ENCODE data around the gene KCNK3.
"Not testable (repeated sequence)": the region's sequence is repeated elsewhere in the genome, so short reads cannot be mapped to it uniquely, and the experiment has no call there.

Gene KCNK3

DNA sequence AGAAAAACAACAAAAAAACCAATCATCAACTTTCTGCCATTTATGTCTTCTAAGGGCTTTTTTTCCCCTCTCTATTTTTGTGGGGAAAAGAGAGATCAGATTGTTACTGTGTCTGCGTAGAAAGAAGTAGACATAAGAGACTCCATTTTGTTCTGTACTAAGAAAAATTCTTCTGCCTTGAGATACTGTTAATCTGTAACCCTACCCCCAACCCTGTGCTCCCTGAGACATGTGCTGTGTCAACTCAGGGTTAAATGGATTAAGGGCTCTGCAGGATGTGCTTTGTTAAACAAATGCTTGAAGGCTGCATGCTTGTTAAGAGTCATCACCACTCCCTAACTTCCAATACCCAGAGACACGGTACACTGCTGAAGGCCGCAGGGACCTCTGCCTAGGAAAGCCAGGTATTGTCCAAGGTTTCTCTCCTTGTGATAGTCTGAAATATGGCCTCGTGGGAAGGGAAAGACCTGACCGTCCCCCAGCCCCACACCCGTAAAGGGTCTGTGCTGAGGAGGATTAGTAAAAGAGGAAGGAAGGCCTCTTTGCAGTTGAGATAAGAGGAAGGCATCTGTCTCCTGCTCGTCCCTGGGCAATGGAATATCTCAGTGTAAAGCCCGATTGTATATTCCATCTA lies 57.4 kb downstream of the KCNK3 start:
- not testable (repeated sequence) for DNase-seq (ENCODE audit: low read depth); H3K36me3 ChIP-seq (ENCODE audit: control insufficient read depth, insufficient read depth, low read length, severe bottlenecking); H3K27me3 ChIP-seq (replicated peaks; ENCODE audit: control insufficient read depth, insufficient read depth, low read length); H3K4me3 ChIP-seq (ENCODE audit: low read length); H3K9ac ChIP-seq (ENCODE audit: low read length); H3K9me3 ChIP-seq (ENCODE audit: control insufficient read depth, low read length)
- H3K4me1 ChIP-seq (ENCODE audit: control insufficient read depth, insufficient read depth, low read length): peaks cover 11% of the 10 kb centered on the region

DNA sequence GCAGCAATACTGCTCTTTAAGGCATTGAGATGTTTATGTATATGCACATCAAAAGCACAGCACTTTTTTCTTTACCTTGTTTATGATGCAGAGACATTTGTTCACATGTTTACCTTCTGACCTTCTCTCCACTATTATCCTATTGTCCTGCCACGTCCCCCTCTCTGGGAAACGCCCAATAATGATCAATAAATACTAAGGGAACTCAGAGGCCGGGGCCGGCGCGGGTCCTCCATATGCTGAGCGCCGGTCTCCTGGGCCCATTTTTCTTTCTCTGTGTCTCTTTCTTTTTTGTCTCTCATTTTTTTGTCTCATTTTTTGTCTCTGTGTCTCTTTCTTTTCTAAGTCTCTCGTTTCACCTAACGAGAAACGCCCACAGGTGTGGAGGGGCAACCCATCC lies 57.9 kb downstream of the KCNK3 start:
- not testable (repeated sequence) for H3K9ac ChIP-seq (ENCODE audit: low read length); H3K36me3 ChIP-seq (ENCODE audit: control insufficient read depth, insufficient read depth, low read length, severe bottlenecking); DNase-seq (ENCODE audit: low read depth); H3K4me3 ChIP-seq (ENCODE audit: low read length); H3K9me3 ChIP-seq (ENCODE audit: control insufficient read depth, low read length); H3K27me3 ChIP-seq (replicated peaks; ENCODE audit: control insufficient read depth, insufficient read depth, low read length)
- H3K4me1 ChIP-seq (ENCODE audit: control insufficient read depth, insufficient read depth, low read length): peaks cover 11% of the 10 kb centered on the region

DNA sequence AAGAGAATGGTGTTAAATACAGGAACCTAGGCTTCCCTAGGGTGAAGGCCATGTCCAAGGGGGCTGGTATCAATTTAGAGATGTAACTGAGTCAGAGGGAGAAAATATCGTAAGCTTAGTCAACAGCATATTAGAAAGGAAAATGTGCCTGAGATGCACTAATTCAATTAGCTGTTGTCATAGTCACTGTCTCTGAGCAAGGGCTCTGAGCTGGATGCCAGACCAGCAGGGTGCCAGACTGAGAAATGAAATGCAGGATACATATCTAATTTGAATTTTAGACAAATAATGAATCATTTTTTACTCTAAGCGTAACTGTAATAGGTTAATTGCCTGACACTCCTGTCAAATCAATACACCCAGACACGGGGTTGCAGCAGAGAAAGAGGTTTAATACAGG lies 60.1 kb downstream of the KCNK3 start:
- no peaks in the 10 kb centered on the region for H3K9me3 ChIP-seq (ENCODE audit: control insufficient read depth, low read length)
- no peaks in the 10 kb centered on the region for H3K36me3 ChIP-seq (ENCODE audit: control insufficient read depth, insufficient read depth, low read length, severe bottlenecking)
- peaks cover 16% of the 10 kb centered on the region for H3K4me1 ChIP-seq (ENCODE audit: control insufficient read depth, insufficient read depth, low read length)
- no peak overlapping the region for H3K4me3 ChIP-seq (ENCODE audit: low read length)
- H3K27me3 ChIP-seq (replicated peaks; ENCODE audit: control insufficient read depth, insufficient read depth, low read length): no peaks in the 10 kb centered on the region
- no peak overlapping the region for H3K9ac ChIP-seq (ENCODE audit: low read length)
- no peak for DNase-seq (ENCODE audit: low read depth)

DNA sequence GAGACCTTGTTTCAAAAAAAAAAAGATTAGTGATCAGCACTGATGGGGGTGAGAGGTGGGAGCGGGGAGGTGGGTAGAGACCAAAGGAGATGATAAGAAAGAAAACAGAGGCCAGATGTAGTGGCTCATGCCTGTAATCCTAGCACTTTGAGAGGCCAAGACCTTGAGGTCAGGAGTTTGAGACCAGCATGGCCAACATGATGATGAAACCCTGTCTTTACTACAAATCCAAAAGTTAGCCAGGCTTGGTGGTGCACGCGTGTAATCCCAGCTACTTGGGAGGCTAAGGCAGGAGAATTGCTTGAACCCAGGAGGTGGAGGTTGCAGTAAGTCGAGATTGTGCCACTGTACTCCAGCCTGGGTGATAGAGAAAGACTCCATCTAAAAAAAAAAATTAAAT lies 62.0 kb downstream of the KCNK3 start:
- no peak overlapping the region for H3K9ac ChIP-seq (ENCODE audit: low read length)
- DNase-seq (ENCODE audit: low read depth): no peak
- no peak overlapping the region for H3K4me3 ChIP-seq (ENCODE audit: low read length)
- no peaks in the 10 kb centered on the region for H3K36me3 ChIP-seq (ENCODE audit: control insufficient read depth, insufficient read depth, low read length, severe bottlenecking)
- peaks cover 30% of the 10 kb centered on the region for H3K4me1 ChIP-seq (ENCODE audit: control insufficient read depth, insufficient read depth, low read length)
- H3K27me3 ChIP-seq (replicated peaks; ENCODE audit: control insufficient read depth, insufficient read depth, low read length): no peaks in the 10 kb centered on the region
- no peaks in the 10 kb centered on the region for H3K9me3 ChIP-seq (ENCODE audit: control insufficient read depth, low read length)

DNA sequence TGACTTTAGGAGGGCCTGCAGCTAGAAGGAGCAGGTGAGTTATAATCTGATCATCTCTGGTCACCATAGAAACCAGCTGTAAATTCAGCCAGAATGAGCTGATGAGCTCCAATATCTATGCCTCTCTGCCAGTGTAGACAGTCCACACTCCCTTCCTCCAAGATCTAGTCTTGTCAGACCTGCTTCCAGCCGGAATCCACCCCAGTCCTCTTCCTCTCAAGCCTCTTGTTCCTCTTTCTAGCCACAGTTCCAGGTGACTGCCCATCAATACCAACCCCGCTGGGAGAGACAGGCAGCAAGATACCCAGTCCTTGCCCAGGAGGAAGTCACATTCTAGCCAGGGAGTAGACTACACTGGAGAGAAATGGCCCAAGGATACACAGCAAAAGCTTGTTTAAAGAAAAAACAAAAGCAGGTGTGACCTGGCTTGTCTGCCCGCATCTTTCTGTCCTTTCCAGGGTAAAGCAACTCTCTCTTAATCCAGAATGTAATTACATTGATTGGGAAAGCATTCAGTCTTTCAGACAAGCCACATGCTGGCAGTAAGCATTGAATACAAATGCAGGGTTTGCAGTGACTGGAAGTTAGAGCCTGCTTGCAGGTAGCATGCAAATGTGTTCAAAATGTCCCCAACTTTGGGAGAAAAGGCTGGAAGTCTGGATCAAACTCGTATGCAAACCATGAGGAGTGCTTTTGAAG lies 62.6 kb downstream of the KCNK3 start:
- no peak for DNase-seq (ENCODE audit: low read depth)

DNA sequence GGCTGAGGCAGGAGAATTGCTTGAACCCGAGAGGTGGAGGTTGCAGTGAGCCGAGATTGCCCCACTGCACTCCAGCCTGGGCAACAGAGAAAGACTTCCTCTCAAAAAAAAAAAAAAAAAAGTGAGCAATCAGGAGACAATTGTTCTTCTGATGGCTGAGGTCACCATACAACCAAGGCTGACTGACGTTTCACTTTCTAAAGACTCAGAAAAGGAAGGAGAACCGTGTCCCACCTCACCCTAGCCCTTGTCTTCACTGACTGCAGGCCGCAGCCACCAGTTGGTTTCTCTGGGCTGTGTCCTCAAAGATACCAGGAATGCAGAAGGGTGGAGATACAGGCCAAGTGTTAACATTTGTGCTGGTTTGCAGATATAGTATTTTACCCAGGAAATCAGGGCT lies 63.8 kb downstream of the KCNK3 start:
- no peak for DNase-seq (ENCODE audit: low read depth)
- no peak overlapping the region for H3K9ac ChIP-seq (ENCODE audit: low read length)
- H3K4me3 ChIP-seq (ENCODE audit: low read length): no peak overlapping the region
- H3K4me1 ChIP-seq (ENCODE audit: control insufficient read depth, insufficient read depth, low read length): peaks cover 30% of the 10 kb centered on the region
- no peaks in the 10 kb centered on the region for H3K36me3 ChIP-seq (ENCODE audit: control insufficient read depth, insufficient read depth, low read length, severe bottlenecking)
- no peaks in the 10 kb centered on the region for H3K27me3 ChIP-seq (replicated peaks; ENCODE audit: control insufficient read depth, insufficient read depth, low read length)
- H3K9me3 ChIP-seq (ENCODE audit: control insufficient read depth, low read length): no peaks in the 10 kb centered on the region

More for the DNA sequence above, 62.6 kb downstream of the KCNK3 start:
- Histone ChIP-seq H3K27me3 (replicated peaks; ENCODE audit: control insufficient read depth, insufficient read depth, low read length) (no peaks in the 10 kb centered on the region), H3K9ac (ENCODE audit: low read length) (no peak overlapping the region), H3K9me3 (ENCODE audit: control insufficient read depth, low read length) (no peaks in the 10 kb centered on the region), H3K36me3 (ENCODE audit: control insufficient read depth, insufficient read depth, low read length, severe bottlenecking) (no peaks in the 10 kb centered on the region), H3K4me3 (ENCODE audit: low read length) (no peak overlapping the region), H3K4me1 (ENCODE audit: control insufficient read depth, insufficient read depth, low read length) (peaks cover 30% of the 10 kb centered on the region)

DNA sequence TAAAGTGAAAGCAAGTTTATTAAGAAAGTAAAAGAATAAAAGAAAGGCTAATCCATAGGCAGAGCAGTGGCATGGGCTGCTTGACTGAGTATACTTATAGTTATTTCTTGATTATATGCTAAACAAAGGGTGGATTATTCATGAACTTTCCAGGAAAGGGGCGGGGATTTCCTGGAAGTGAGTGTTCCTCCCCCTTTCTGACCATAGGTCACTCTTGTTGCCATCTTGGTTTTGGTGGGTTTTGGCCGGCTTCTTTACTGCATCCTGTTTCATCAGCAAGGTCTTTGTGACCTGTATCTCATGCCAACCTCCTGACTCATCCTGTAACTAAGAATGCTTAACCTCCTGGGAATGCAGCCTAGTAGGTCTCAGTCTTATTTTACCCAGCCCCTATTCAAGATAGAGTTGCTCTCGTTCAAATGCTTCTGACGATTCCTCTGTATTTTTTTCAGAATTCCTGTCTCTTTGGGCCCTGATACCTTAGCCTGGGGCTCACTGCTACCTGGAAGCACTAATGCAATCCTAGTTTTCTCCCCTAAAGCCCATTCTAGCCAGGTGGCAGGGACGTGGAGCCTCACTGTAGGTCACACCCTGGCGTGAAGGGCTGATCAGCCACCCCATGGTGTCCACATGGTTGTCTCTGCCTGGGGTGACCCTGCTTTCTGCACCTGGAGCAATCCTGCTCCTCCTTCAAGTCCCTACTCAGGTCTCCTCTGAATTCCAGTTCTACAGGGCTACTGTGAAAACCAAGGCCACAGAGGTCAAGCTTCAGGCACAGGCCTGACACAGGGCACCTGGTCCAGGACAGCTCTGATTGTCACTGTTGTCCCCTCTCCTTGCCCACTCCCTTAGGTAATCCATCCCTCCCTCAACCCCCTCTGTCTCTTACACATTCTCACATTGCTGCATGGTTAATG lies 65.6 kb downstream of the KCNK3 start:
- Histone ChIP-seq H3K27me3 (replicated peaks; ENCODE audit: control insufficient read depth, insufficient read depth, low read length) (no peaks in the 10 kb centered on the region), H3K4me1 (ENCODE audit: control insufficient read depth, insufficient read depth, low read length) (peaks cover 23% of the 10 kb centered on the region), H3K4me3 (ENCODE audit: low read length) (peak overlapping the region; percentile 62), H3K36me3 (ENCODE audit: control insufficient read depth, insufficient read depth, low read length, severe bottlenecking) (no peaks in the 10 kb centered on the region), H3K9ac (ENCODE audit: low read length) (peak overlapping the region; percentile 60), H3K9me3 (ENCODE audit: control insufficient read depth, low read length) (no peaks in the 10 kb centered on the region)
- DNase-seq (ENCODE audit: low read depth): peak; percentile 87

DNA sequence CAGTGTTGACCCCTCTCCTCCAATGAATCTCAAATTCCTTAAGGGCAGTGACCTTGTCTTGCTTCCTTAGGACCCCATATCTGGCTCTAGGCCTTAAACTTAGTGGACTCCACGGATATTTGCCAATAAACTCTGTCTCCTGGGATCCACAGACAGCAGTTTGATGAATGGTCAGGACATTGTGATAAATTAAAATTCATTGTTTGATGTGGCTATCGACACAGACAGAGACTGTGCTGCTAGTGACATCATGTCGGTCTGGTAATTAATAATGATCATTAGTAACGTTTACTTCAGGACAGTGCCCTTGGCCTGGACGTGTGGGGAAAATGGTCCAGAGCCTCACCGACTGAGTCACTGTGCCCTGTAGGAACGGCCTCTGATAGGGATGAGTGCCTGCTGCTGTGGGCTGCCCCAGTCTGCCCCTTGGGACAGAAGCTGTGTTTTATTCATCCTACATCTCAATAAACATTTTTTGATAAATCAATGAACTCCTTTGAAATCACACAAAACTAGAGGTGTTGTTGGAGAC lies 66.3 kb downstream of the KCNK3 start:
- DNase-seq (ENCODE audit: low read depth): no peak
- Histone ChIP-seq H3K27me3 (replicated peaks; ENCODE audit: control insufficient read depth, insufficient read depth, low read length) (no peaks in the 10 kb centered on the region), H3K9me3 (ENCODE audit: control insufficient read depth, low read length) (no peaks in the 10 kb centered on the region), H3K36me3 (ENCODE audit: control insufficient read depth, insufficient read depth, low read length, severe bottlenecking) (no peaks in the 10 kb centered on the region), H3K9ac (ENCODE audit: low read length) (peak overlapping the region; percentile 60), H3K4me1 (ENCODE audit: control insufficient read depth, insufficient read depth, low read length) (peaks cover 25% of the 10 kb centered on the region), H3K4me3 (ENCODE audit: low read length) (peak overlapping the region; percentile 62)

DNA sequence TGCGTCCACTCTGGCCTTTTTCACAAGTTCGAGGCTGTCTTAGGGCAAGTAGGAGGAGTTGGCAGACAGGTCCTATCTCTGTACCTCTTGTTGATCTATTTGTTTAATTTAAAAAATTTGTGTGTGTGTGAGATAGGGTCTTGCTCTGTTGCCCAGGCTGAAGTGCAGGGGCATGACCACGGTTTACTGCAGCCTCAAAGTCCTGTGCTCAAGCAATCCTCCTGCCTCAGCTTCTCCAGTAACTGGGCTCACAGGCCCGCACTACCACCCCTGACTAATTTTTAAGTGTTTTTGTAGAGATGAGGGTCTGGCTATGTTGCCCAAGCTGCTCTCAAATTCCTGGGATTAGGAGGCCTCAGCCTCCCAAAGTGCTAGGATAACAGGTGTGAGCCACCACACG lies 67.3 kb downstream of the KCNK3 start:
- Histone ChIP-seq H3K4me3 (ENCODE audit: low read length) (no peak overlapping the region), H3K9ac (ENCODE audit: low read length) (no peak overlapping the region), H3K27me3 (replicated peaks; ENCODE audit: control insufficient read depth, insufficient read depth, low read length) (no peaks in the 10 kb centered on the region), H3K36me3 (ENCODE audit: control insufficient read depth, insufficient read depth, low read length, severe bottlenecking) (no peaks in the 10 kb centered on the region), H3K9me3 (ENCODE audit: control insufficient read depth, low read length) (no peaks in the 10 kb centered on the region), H3K4me1 (ENCODE audit: control insufficient read depth, insufficient read depth, low read length) (peaks cover 24% of the 10 kb centered on the region)
- no peak for DNase-seq (ENCODE audit: low read depth)

DNA sequence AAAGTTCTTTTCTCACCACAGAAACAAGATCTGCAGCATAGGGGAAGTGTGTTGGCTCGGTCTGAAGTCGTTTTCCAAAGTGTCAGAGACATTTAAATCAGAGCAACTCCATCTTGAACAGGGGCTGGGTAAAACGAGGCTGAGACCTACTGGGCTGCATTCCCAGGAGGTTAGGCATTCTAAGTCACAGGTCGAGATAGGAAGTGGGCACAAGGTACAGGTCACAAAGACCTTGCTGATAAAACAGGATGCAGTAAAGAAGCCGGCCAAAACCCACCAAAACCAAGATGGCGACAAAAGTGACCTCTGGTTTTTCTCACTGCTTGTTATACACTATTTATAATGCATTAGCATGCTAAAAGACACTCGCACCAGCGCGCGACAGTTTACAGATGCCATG lies 68.5 kb downstream of the KCNK3 start:
- H3K4me3 ChIP-seq (ENCODE audit: low read length); H3K27me3 ChIP-seq (replicated peaks; ENCODE audit: control insufficient read depth, insufficient read depth, low read length); H3K36me3 ChIP-seq (ENCODE audit: control insufficient read depth, insufficient read depth, low read length, severe bottlenecking); H3K9me3 ChIP-seq (ENCODE audit: control insufficient read depth, low read length); H3K9ac ChIP-seq (ENCODE audit: low read length); DNase-seq (ENCODE audit: low read depth): not testable (repeated sequence)
- H3K4me1 ChIP-seq (ENCODE audit: control insufficient read depth, insufficient read depth, low read length): peaks cover 32% of the 10 kb centered on the region

DNA sequence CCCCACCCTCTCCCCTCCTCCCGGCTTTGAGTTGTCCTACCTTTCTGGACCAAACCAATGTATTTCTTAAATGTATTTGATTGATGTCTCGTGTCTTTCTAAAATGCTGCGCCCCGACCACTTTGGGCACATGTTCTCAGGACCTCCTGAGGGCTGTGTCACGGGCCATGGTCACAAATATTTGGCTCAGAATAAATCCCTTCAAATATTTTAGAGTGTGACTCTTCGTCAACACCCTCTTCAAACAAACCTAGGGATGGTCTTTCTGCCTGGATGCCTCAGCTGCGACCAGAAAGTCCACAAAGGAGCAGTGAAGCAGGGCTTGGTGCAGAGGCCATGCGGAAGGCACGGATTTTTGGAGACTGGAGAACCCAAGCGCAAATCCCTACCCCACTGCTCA lies 70.5 kb downstream of the KCNK3 start:
- H3K36me3 ChIP-seq (ENCODE audit: control insufficient read depth, insufficient read depth, low read length, severe bottlenecking): no peaks in the 10 kb centered on the region

More for the DNA sequence above, 70.5 kb downstream of the KCNK3 start:
- Histone ChIP-seq H3K4me3 (ENCODE audit: low read length) (no peak overlapping the region), H3K9ac (ENCODE audit: low read length) (no peak overlapping the region), H3K9me3 (ENCODE audit: control insufficient read depth, low read length) (no peaks in the 10 kb centered on the region), H3K27me3 (replicated peaks; ENCODE audit: control insufficient read depth, insufficient read depth, low read length) (no peaks in the 10 kb centered on the region), H3K4me1 (ENCODE audit: control insufficient read depth, insufficient read depth, low read length) (peaks cover 39% of the 10 kb centered on the region)
- DNase-seq (ENCODE audit: low read depth): no peak
